ENCODE results near the gene METTL23. TPM values are rescaled to one million over a fixed set of nuclear protein-coding genes. Genes with fewer than 3 reads are reported as not detected.
"Not testable (repeated sequence)": the region's sequence is repeated elsewhere in the genome, so short reads cannot be mapped to it uniquely, and the experiment has no call there.

METTL23 gene
- total RNA-seq, 4 donors from 2014 or later, result 20.7 to 31.4 (median 27.0) TPM

DNA sequence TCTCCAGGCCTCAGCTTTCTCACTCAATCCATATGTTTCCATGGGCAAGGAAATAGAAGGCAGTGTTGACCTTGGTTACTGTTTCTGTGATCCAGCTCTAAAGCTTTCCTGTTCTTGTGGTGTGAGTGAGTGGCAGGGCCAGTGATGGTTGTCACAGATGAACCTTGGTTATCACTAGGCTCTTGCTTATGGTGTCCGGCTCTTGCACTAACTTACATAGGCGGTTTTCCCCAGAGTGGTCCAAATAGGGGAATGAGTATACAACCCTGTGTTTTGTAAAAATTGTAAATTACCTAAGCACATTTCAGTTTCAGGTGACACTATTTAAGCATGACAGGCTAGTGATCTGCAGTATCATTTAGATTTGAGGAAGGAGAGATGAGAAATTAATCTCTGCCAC, 18.1 kb downstream of the METTL23 start:
- no peaks in the 10 kb centered on the region for H3K27me3 ChIP-seq
- no peak for DNase-seq
- no peak for TF ChIP-seq POLR2A (IDR thresholded peaks at IDR 0.05)
- TF ChIP-seq, protein P1, sequence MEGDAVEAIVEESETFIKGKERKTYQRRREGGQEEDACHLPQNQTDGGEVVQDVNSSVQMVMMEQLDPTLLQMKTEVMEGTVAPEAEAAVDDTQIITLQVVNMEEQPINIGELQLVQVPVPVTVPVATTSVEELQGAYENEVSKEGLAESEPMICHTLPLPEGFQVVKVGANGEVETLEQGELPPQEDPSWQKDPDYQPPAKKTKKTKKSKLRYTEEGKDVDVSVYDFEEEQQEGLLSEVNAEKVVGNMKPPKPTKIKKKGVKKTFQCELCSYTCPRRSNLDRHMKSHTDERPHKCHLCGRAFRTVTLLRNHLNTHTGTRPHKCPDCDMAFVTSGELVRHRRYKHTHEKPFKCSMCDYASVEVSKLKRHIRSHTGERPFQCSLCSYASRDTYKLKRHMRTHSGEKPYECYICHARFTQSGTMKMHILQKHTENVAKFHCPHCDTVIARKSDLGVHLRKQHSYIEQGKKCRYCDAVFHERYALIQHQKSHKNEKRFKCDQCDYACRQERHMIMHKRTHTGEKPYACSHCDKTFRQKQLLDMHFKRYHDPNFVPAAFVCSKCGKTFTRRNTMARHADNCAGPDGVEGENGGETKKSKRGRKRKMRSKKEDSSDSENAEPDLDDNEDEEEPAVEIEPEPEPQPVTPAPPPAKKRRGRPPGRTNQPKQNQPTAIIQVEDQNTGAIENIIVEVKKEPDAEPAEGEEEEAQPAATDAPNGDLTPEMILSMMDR (IDR thresholded peaks at IDR 0.05), result no peak
- H3K27ac ChIP-seq, result no peak overlapping the region
- peaks cover 0 to 3% (median 0%) of the 10 kb centered on the region in 4 donors for H3K4me1 ChIP-seq
- H3K36me3 ChIP-seq, result peaks cover 0 to 64% (median 4%) of the 10 kb centered on the region in 3 donors
- H3K4me3 ChIP-seq, result no peak overlapping the region
- no peaks in the 10 kb centered on the region for H3K9me3 ChIP-seq

DNA sequence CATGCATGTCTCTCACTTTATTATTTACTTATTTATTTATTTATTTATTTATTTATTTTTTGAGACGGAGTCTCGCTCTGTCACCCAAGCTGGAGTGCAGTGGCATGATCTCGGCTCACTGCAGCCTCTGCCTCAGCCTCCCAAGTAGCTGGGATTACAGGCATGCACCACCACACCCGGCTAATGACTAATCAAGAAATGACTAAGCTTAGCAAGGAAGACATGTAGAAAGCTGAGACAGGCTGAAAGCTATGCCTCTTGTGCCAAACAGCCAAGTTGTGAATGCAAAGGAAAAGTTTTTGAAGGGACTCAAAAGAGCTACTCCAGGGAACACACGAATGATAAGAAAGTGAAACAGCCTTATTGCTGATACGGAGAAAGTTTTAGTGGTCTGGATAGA, 19.1 kb downstream of the METTL23 start:
- H3K9me3 ChIP-seq, H3K27me3 ChIP-seq, H3K27ac ChIP-seq, H3K4me3 ChIP-seq, H3K4me1 ChIP-seq, DNase-seq: not testable (repeated sequence)
- peaks cover 0 to 64% (median 4%) of the 10 kb centered on the region in 3 donors for H3K36me3 ChIP-seq

DNA sequence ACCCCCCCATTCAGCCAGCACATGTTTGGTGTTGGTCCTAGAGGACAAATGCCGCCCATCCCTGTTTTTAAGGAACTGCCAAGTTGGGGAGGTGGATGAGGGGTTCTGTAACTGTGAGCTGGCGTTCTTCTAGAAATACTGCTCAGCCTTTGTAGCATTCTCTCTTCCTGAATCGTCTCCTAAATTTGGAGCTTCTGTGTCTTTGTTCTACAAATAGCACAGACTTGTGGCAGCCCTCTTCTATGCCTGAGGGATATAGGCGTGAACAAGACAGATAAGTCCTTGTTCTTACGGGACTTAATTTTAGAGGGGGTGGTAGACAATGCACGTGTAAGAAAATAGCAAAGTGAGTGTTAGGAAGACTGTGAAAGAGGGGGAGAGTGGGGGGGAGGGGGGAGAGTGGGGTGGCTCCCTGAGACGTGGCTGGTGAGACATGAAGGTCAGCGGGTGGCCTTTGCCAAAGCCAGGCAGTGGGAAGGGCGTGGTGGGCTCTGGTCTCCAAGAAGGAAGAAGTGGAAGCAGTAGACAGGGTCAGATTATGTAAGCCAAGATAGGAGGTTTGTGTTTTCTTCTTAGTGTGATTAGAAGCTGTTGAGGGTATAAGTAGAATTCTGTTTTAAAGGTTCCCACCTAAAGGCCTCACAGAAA, 21.2 kb downstream of the METTL23 start:
- H3K4me3 ChIP-seq, result no peak overlapping the region

DNA sequence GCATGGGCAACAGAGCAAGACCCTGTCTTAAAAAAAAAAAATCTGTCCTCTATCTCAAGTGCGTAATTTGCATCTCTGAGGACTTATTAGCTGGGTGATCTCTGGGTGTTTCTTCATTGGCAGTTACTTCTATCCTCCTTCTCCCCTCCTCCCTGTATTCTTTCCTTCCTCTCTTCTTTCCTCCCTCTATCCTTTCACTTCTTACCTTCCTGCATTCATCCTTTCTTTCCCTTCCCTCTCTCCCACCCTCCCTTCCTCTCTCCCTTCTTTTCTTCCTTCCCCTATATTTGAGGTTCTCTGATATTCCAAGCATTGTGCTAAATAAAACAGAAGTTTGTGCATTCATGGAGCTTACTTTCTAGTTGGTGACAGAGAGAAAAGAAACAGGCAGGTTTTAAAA, 22.0 kb downstream of the METTL23 start:
- no peak overlapping the region for H3K4me3 ChIP-seq
- no peak overlapping the region for H3K27ac ChIP-seq
- H3K36me3 ChIP-seq, result peaks cover 0 to 45% (median 4%) of the 10 kb centered on the region in 3 donors
- H3K4me1 ChIP-seq, result no peaks in the 10 kb centered on the region
- TF ChIP-seq, protein P1 (IDR thresholded peaks at IDR 0.05), result no peak
- no peak for TF ChIP-seq POLR2A (IDR thresholded peaks at IDR 0.05)
- DNase-seq, result no peak
- H3K9me3 ChIP-seq, result no peaks in the 10 kb centered on the region
- H3K27me3 ChIP-seq, result no peaks in the 10 kb centered on the region

More for the DNA sequence above, 21.2 kb downstream of the METTL23 start:
- Histone ChIP-seq H3K27ac (no peak overlapping the region), H3K9me3 (no peaks in the 10 kb centered on the region), H3K4me1 (no peaks in the 10 kb centered on the region), H3K36me3 (peaks cover 0 to 52% (median 4%) of the 10 kb centered on the region in 3 donors), H3K27me3 (no peaks in the 10 kb centered on the region)
- TF ChIP-seq POLR2A (IDR thresholded peaks at IDR 0.05), result no peak
- TF ChIP-seq, protein P1 (IDR thresholded peaks at IDR 0.05), result no peak
- DNase-seq, result no peak

DNA sequence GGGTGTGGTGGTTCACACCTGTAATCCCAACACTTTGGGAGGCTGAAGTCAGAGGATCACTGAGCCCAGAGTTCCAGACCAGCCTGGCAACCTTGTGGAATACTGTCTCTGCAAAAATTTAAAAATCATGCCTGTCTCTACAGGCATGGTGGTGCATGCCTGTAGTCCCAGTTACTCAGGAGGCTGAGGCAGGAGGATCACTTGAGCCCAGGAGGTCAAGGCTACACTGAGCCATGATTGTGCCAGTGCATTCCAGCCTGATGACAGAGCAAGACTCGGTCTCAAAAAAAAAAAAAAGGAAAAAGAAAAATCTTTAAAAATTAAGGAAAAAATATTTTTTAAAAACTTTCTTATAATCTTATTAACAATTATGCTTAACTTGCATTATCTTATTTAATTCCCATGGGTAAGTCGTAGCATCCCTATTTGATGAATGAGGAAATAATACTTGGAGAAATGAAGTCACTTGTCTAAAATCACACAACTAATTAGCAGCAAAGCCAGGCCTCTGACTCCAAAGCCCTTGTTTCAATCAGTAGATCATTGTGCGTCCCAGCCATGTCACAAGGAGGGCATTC, 24.9 kb downstream of the METTL23 start:
- Histone ChIP-seq H3K9me3 (no peaks in the 10 kb centered on the region), H3K36me3 (peaks cover 0 to 33% (median 0%) of the 10 kb centered on the region in 3 donors), H3K4me3 (no peak overlapping the region), H3K4me1 (no peaks in the 10 kb centered on the region), H3K27ac (no peak overlapping the region), H3K27me3 (no peaks in the 10 kb centered on the region)
- no peak for DNase-seq
- no peak for TF ChIP-seq POLR2A (IDR thresholded peaks at IDR 0.05)
- TF ChIP-seq, protein P1 (IDR thresholded peaks at IDR 0.05), result no peak

DNA sequence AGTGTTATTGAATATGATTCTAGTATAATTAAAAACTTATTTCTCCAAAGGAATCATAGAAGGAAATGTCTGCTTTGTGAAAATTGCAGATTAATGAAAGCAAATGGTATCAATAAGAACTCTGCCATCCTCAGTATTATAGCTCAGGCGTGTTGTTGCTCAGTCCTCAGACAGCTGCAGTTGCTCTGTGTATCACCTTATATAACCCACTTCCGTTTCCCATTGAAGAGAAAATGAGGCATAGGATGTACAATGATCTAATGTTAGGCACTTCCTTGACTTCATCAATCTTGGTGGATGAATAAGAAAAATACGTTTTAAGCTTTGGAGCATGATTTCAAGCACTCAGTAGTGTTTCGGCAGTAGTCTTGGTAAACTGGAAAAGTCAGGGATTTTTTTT, 25.4 kb downstream of the METTL23 start:
- no peak for TF ChIP-seq POLR2A (IDR thresholded peaks at IDR 0.05)
- TF ChIP-seq, protein P1 (IDR thresholded peaks at IDR 0.05), result no peak
- H3K27ac ChIP-seq, result no peak overlapping the region
- H3K4me3 ChIP-seq, result no peak overlapping the region
- H3K27me3 ChIP-seq, result no peaks in the 10 kb centered on the region
- H3K9me3 ChIP-seq, result no peaks in the 10 kb centered on the region
- H3K36me3 ChIP-seq, result peaks cover 0 to 33% (median 0%) of the 10 kb centered on the region in 3 donors
- no peaks in the 10 kb centered on the region for H3K4me1 ChIP-seq
- no peak for DNase-seq

Data from Peyer's patch (tissue), 4 donors.